OCI-LY3 (cell line): ENCODE data around the gene FMNL1.
A peak's percentile ranks its signal among the peaks of the same experiment; 100 is the strongest.

Experiments used
- H2AFZ ChIP-seq: fragments of 200-600, 300-600 bp; shearing (Covaris generic); 2 replicates; pipeline ENCODE4 v1.6.0; 2014; ENCODE audit warnings: antibody characterized with exemption, low read depth, low read length
- H3K27ac ChIP-seq: fragments of 200-600, 300-600 bp; sonication (generic); 2 replicates; pipeline ENCODE4 v1.5.1; 2014; ENCODE audit warnings: mild to moderate bottlenecking, low read length, moderate library complexity, mixed read lengths
- H3K27me3 ChIP-seq: fragments of 200-600, 300-600 bp; sonication (generic); 2 replicates; pipeline ENCODE4 v1.6.1; 2014; ENCODE audit warnings: low read depth, low read length, mixed read lengths
- H3K36me3 ChIP-seq: fragments of 200-600, 300-600 bp; sonication (generic); replicated peaks from 2 replicates; pipeline ENCODE3; 2014; ENCODE audit warnings: low read depth, low read length, mixed read lengths
- H3K4me1 ChIP-seq: fragments of 300-600, 200-600 bp; sonication (generic); 2 replicates; pipeline ENCODE4 v1.6.1; 2014; ENCODE audit warnings: low read length, mixed read lengths
- H3K4me2 ChIP-seq: fragments of 200-600, 300-600 bp; sonication (generic); 2 replicates; pipeline ENCODE4 v1.6.1; 2014; ENCODE audit warnings: low read length, mixed read lengths
- H3K4me3 ChIP-seq: fragments of 300-600, 200-600 bp; sonication (generic); 2 replicates; pipeline ENCODE4 v1.5.1; 2014; ENCODE audit warnings: antibody characterized with exemption, mild to moderate bottlenecking, low read length, moderate library complexity
- H3K79me2 ChIP-seq: fragments of 300-600, 200-600 bp; shearing (Covaris generic); 2 replicates; pipeline ENCODE4 v1.6.1; 2014; ENCODE audit warnings: mild to moderate bottlenecking, low read length, mixed read lengths
- H3K9ac ChIP-seq: fragments of 300-600, 200-600 bp; shearing (Covaris generic); 2 replicates; pipeline ENCODE4 v1.6.0; 2014; ENCODE audit warnings: mild to moderate bottlenecking, low read length, moderate library complexity
- H3K9me3 ChIP-seq: fragments of 200-600, 300-600 bp; shearing (Covaris generic); 2 replicates; pipeline ENCODE4 v1.6.1; 2014; ENCODE audit warnings: low read length, mixed read lengths; ENCODE audit not compliant: insufficient read depth
- H4K20me1 ChIP-seq: fragments of 200-600, 300-600 bp; sonication (generic); 2 replicates; pipeline ENCODE4 v1.6.1; 2016; ENCODE audit warnings: low read length, mixed read lengths; ENCODE audit not compliant: insufficient read depth
- EZH2phosphoT487 ChIP-seq: fragments of 200-600 bp; shearing (Covaris generic); IDR thresholded peaks from 2 replicates; pipeline ENCODE4 v1.6.1; 2018; ENCODE audit warnings: antibody characterized with exemption, mixed run types, low read depth
- TF ChIP-seq, protein P1 (sequence below): fragments of 200-600, 300-600 bp; sonication (generic); IDR thresholded peaks from 2 replicates; pipeline ENCODE4 v1.5.1; 2014; ENCODE audit warnings: antibody characterized with exemption, low read length, low read depth

Gene FMNL1

DNA sequence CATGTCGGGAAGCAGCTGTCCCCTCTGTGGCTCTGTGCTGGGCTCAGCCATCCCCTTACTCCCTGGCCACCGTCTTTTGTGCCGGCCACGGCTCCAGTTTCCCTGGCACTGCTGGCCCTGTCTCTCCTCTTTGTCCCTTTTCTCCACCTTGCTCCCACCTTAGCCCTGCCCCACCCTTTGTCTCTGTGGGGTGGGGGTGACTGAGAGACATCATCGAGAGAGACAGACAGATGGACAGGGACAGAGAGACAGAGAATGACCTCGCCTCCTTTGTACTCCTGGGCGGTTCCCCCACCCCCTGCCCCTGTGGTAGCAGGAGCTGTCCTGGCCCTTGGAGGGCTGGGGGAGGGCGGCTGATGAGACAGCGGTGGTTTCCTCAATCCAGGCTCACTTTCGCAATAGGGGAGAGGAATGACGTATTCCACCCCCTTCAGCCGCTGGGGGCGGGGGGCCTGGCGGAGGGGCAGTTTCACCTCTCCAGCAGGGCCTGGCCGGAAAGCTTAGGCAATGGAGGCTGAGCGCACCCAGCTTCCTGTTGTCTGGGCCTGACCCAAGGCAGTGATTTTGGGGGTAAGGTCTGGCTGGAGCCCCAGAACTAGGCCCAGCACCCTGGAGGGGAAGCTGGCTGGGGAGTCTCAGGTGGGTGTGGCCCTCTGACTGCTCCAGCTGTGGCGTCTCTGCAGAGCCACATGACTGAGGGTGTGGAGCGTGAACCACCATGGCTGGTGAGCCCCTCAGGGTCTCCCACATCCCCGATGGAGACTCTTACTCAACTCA, 7.3 kb downstream of the FMNL1 start:
- peak overlapping the region; percentile 99 for H3K27ac ChIP-seq
- peak overlapping the region; percentile 74 for H3K4me3 ChIP-seq
- H3K36me3 ChIP-seq = no peaks in the 10 kb centered on the region
- TF ChIP-seq, protein P1, sequence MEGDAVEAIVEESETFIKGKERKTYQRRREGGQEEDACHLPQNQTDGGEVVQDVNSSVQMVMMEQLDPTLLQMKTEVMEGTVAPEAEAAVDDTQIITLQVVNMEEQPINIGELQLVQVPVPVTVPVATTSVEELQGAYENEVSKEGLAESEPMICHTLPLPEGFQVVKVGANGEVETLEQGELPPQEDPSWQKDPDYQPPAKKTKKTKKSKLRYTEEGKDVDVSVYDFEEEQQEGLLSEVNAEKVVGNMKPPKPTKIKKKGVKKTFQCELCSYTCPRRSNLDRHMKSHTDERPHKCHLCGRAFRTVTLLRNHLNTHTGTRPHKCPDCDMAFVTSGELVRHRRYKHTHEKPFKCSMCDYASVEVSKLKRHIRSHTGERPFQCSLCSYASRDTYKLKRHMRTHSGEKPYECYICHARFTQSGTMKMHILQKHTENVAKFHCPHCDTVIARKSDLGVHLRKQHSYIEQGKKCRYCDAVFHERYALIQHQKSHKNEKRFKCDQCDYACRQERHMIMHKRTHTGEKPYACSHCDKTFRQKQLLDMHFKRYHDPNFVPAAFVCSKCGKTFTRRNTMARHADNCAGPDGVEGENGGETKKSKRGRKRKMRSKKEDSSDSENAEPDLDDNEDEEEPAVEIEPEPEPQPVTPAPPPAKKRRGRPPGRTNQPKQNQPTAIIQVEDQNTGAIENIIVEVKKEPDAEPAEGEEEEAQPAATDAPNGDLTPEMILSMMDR = no peak
- no peak for TF ChIP-seq EZH2phosphoT487
- no peak overlapping the region for H2AFZ ChIP-seq
- H3K79me2 ChIP-seq = peaks cover 71% of the 10 kb centered on the region
- H3K4me1 ChIP-seq = peaks cover 71% of the 10 kb centered on the region
- peak overlapping the region; percentile 98 for H3K4me2 ChIP-seq
- H4K20me1 ChIP-seq = no peaks in the 10 kb centered on the region
- peak overlapping the region; percentile 96 for H3K9ac ChIP-seq
- no peaks in the 10 kb centered on the region for H3K27me3 ChIP-seq
- no peaks in the 10 kb centered on the region for H3K9me3 ChIP-seq

DNA sequence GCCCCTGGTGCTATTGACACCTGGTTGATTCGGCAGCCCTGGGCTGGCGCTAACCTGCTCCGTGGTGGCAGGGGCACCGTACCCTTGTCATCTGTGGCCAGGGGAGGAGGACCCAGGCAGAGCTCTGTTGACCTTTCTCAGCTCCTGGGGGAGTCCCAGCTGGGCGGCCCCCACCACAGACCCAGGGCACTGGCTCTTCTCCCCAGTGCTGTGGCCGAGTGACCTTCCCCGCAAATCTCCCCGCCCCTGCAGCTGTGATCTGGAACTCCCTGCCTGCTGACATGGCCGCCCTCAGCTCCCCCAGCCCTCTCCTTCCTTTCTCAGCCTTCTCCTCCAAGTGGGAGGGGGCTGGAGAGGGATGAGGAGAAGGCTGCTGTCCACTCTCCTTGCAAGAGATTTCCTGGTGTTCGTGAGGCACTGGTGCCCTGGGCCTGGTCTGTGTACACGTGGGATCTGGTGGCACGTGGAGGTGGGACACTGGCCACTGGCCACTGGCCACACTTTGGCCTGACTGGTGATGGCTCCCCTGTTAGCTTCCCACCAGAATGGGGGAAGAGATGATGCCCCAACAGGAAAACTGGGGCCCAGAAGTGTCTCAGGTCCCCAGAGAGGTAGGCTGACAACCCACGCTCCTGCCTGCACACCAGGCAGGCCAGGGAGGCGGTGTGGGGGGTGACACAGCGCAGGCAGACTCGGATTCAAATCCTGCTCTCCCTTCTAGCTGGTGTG, 8.2 kb downstream of the FMNL1 start:
- H2AFZ ChIP-seq = no peak overlapping the region
- H3K79me2 ChIP-seq = peaks cover 62% of the 10 kb centered on the region
- H3K27me3 ChIP-seq = no peaks in the 10 kb centered on the region
- H4K20me1 ChIP-seq = peaks cover 1% of the 10 kb centered on the region
- TF ChIP-seq EZH2phosphoT487 = no peak
- TF ChIP-seq, protein P1 = no peak
- H3K9me3 ChIP-seq = no peaks in the 10 kb centered on the region
- H3K27ac ChIP-seq = peak overlapping the region; percentile 99
- peaks cover 64% of the 10 kb centered on the region for H3K4me1 ChIP-seq
- peak overlapping the region; percentile 96; the same call in 1 of the 2 replicates for H3K9ac ChIP-seq
- peak overlapping the region; percentile 98 for H3K4me2 ChIP-seq
- H3K36me3 ChIP-seq = no peaks in the 10 kb centered on the region
- H3K4me3 ChIP-seq = peak overlapping the region; percentile 74

DNA sequence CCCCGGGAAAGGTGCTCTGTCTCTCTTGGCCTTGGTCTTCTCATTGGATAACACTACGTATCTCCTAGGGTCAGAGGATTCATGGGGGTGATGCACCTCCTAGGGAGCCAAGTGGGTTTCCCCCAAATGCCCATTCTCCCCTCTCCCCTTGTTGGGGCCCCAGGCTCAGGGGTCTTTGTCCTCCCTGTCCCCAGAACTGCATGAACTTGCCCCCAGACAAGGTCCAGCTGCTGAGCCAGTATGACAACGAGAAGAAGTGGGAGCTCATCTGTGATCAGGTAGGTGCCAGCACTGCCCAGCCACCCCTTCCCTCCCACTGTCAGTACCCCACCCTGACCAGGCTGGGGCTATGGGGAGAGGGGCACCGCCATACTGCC, 8.7 kb downstream of the FMNL1 start:
- H3K9ac ChIP-seq = no peak overlapping the region
- H3K4me2 ChIP-seq = no peak overlapping the region
- H3K36me3 ChIP-seq = no peaks in the 10 kb centered on the region
- no peak overlapping the region for H2AFZ ChIP-seq
- H3K27me3 ChIP-seq = no peaks in the 10 kb centered on the region
- H3K9me3 ChIP-seq = no peaks in the 10 kb centered on the region
- TF ChIP-seq, protein P1 = no peak
- H3K4me3 ChIP-seq = no peak overlapping the region
- H3K27ac ChIP-seq = no peak overlapping the region; the same call in 1 of the 2 replicates
- peaks cover 63% of the 10 kb centered on the region for H3K4me1 ChIP-seq
- peaks cover 7% of the 10 kb centered on the region for H4K20me1 ChIP-seq
- peaks cover 56% of the 10 kb centered on the region for H3K79me2 ChIP-seq

DNA sequence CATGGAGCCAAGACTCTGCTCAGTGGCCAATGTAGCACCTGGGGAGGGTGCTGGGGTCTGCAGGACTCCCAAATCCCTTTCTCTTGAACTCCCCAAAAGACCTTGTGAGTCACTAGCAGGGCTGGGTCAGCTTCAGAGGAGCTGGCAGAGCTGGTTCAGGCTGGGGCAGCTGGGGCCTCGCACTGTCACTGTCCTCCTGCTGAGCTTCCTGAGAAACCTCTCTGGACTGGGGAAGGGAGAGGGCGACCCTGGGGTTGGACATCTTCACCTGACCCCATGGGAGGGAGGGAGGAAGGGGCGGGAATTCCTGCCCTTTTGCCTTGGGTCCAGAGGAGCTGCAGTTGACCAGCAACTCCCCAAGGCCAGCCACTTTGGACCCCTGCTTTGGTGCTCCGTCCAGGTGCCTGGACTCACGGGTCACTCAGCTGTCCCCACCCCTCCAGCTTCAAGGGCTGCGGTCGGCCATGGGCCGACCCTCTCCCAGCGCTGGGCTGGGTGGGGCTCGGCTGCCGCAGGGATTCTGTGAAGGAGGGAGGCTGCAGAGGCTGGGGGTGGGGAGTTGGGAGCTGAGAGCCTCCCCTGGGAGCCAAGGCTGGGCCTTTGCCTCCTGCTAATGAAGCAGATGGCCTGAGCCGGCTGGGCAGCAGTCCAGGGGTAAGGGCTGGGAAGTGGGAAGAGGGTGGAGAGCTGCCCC, 9.2 kb downstream of the FMNL1 start:
- Histone ChIP-seq H3K4me1 (peaks cover 58% of the 10 kb centered on the region), H3K27ac (no peak overlapping the region), H3K9me3 (no peaks in the 10 kb centered on the region), H3K9ac (no peak overlapping the region), H3K4me2 (no peak overlapping the region), H3K27me3 (no peaks in the 10 kb centered on the region), H3K36me3 (no peaks in the 10 kb centered on the region), H2AFZ (no peak overlapping the region), H3K4me3 (no peak overlapping the region), H3K79me2 (peaks cover 51% of the 10 kb centered on the region), H4K20me1 (peaks cover 8% of the 10 kb centered on the region)
- TF ChIP-seq, protein P1 = no peak
